22Rv1 (cell line): Measurements from ENCODE around the gene PTX3.

Experiments used
- ZFX ChIP-seq: fragments of 450-650 bp; IDR thresholded peaks from 2 replicates; pipeline ENCODE4 v1.6.1; 2017; ENCODE audit warnings: antibody characterized with exemption, borderline replicate concordance
- TF ChIP-seq, protein P1 (sequence below): fragments of 450-650 bp; IDR thresholded peaks from 2 replicates; pipeline ENCODE4 v1.5.1; 2017; ENCODE audit warnings: mild to moderate bottlenecking

DNA sequence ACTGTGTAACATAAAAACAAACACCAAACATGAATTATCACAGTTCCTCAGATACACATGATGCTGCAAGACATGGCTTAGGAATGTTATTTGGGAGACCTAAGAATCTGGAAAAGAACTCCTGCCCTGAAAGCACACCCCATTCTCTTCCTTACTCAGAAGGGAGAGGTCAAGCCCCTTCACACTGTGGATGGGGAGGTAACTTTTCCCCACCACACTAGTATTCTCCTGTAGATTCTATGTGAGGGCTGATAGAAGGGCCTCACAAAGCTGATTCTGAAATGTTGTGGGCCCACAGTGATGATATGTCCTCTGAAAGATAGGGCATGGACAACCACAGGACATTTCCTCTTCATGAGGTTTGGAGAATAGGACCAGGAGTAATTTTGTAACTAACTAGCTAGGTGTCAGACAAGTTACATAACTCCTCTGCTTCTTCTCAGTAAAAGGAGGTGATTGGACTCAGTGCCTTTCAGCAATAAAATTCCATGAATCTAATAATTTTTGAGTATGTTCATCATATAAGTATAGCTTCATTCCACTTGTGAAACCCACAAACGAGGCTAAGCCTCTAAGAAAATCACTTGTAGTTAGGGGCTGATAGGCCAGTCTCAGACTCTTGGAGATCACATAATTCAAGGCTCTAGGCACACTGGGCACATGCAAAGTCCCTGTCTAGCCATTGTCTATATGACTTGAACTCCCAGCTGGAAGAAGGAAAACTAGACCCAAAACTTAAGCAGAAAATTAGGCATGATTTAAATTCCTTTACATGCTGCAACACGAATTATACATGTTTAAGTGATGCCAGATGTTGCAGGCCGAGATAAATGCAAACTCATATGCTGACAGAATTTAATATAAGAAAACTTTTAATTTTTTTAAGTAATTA lies 7.5 kb downstream of the PTX3 start:
- TF ChIP-seq, protein P1, sequence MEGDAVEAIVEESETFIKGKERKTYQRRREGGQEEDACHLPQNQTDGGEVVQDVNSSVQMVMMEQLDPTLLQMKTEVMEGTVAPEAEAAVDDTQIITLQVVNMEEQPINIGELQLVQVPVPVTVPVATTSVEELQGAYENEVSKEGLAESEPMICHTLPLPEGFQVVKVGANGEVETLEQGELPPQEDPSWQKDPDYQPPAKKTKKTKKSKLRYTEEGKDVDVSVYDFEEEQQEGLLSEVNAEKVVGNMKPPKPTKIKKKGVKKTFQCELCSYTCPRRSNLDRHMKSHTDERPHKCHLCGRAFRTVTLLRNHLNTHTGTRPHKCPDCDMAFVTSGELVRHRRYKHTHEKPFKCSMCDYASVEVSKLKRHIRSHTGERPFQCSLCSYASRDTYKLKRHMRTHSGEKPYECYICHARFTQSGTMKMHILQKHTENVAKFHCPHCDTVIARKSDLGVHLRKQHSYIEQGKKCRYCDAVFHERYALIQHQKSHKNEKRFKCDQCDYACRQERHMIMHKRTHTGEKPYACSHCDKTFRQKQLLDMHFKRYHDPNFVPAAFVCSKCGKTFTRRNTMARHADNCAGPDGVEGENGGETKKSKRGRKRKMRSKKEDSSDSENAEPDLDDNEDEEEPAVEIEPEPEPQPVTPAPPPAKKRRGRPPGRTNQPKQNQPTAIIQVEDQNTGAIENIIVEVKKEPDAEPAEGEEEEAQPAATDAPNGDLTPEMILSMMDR, result no peak
- TF ChIP-seq ZFX, result no peak
